Endothelial cell of umbilical vein (primary cell): ENCODE results near the gene EVC. TPM values are rescaled to one million over a fixed set of nuclear protein-coding genes. Genes with fewer than 3 reads are reported as not detected.

Experiments
- BruUV-seq: library from RNA; stranded (reverse); fragments of 400-500 nt; replicated peaks from 2 replicates; lab custom pipeline; 2021; lab: Mats Ljungman, UMichigan
- CTCF ChIA-PET: fragments of 300-600, 350-600 bp; sonication (Branson Sonifier 250); formaldehyde crosslinking; loops from one replicate; lab custom pipeline; 2021; ENCODE audit warnings: antibody characterized with exemption, inconsistent platforms; lab: Charles Lee
- POLR2A ChIA-PET: fragments of 300-600, 350-600 bp; sonication (Branson Sonifier 250); formaldehyde crosslinking; loops from one replicate; lab custom pipeline; 2021; ENCODE audit warnings: antibody characterized with exemption, inconsistent platforms; lab: Charles Lee
- DNase-seq: peaks from one replicate; pipeline ENCODE4 v3.0.0-alpha.2; 2011; ENCODE audit warnings: low read depth, low spot score
- FAIRE-seq: peaks from 2 replicates; lab custom pipeline; 2011; peaks lifted over from hg19 to GRCh38; lab: Jason Lieb, UNC
- H2AFZ ChIP-seq: 2 replicates; pipeline ENCODE4 v1.6.0; 2012; ENCODE audit warnings: low read depth, low read length, control low read depth, inconsistent platforms
- H3K27ac ChIP-seq: 2 replicates; pipeline ENCODE4 v1.5.1; 2011; ENCODE audit warnings: low read depth, mild to moderate bottlenecking, control low read depth, low read length, moderate library complexity; ENCODE audit not compliant: insufficient read depth
- H3K27me3 ChIP-seq, 2 experiments: 2 replicates each; pipeline versions ENCODE4 v1.6.0 to v1.6.1; 2011; ENCODE audit warnings: low read length in 2 of 2, mixed read lengths in 1 of 2; ENCODE audit not compliant: control insufficient read depth in 2 of 2, insufficient read depth in 2 of 2
- H3K36me3 ChIP-seq, 2 experiments: 2 replicates in 1 of 2; 3 replicates in 1 of 2; pipeline ENCODE4 v1.5.1; 2011; ENCODE audit warnings: low read length in 2 of 2, mild to moderate bottlenecking in 1 of 2, moderate library complexity in 1 of 2; ENCODE audit not compliant: control insufficient read depth in 2 of 2, insufficient read depth in 2 of 2; ENCODE audit errors: extremely low read depth in 1 of 2
- H3K4me1 ChIP-seq: 3 replicates; pipeline ENCODE4 v1.5.1; 2011; ENCODE audit warnings: mild to moderate bottlenecking, low read length; ENCODE audit not compliant: control insufficient read depth, insufficient read depth; ENCODE audit errors: extremely low read depth
- H3K4me2 ChIP-seq: 2 replicates; pipeline ENCODE4 v1.6.1; 2011; ENCODE audit warnings: low read length, control low read depth, mixed read lengths; ENCODE audit not compliant: insufficient read depth
- H3K4me3 ChIP-seq, 3 experiments: fragments of 200-600 bp in 1 of 3; sonication (generic), shearing (Covaris generic) in 1 of 3; replicated peaks in 1 of 3; 2 replicates each; pipeline ENCODE4 v1.5.1; 2011 to 2016; ENCODE audit warnings: control low read depth in 3 of 3, low read length in 3 of 3, mild to moderate bottlenecking in 2 of 3, inconsistent platforms in 1 of 3, low read depth in 1 of 3, moderate library complexity in 1 of 3; ENCODE audit not compliant: insufficient read depth in 1 of 3
- H3K79me2 ChIP-seq: 2 replicates; pipeline ENCODE4 v1.6.0; 2012; ENCODE audit warnings: low read length, inconsistent platforms; ENCODE audit not compliant: control insufficient read depth, insufficient read depth
- H3K9ac ChIP-seq: replicated peaks from 2 replicates; pipeline ENCODE3; 2011; ENCODE audit warnings: low read length, control low read depth; ENCODE audit not compliant: insufficient read depth; ENCODE audit errors: extremely low read depth
- H3K9me1 ChIP-seq: replicated peaks from 3 replicates; pipeline ENCODE4 v1.6.0; 2011; ENCODE audit warnings: mild to moderate bottlenecking, low read length; ENCODE audit not compliant: control insufficient read depth, insufficient read depth; ENCODE audit errors: extremely low read depth
- H3K9me3 ChIP-seq: replicated peaks from 2 replicates; pipeline ENCODE4 v1.5.1; 2012; ENCODE audit warnings: low read length, inconsistent platforms; ENCODE audit not compliant: control insufficient read depth, insufficient read depth
- H4K20me1 ChIP-seq: replicated peaks from 2 replicates; pipeline ENCODE3; 2011; ENCODE audit warnings: mild to moderate bottlenecking, low read length; ENCODE audit not compliant: control insufficient read depth, insufficient read depth; ENCODE audit errors: extremely low read depth
- GATA2 ChIP-seq: IDR thresholded peaks from 2 replicates; pipeline ENCODE4 v1.7.0; 2011; ENCODE audit warnings: low read depth, mild to moderate bottlenecking, moderate library complexity, mixed read lengths, low read length; ENCODE audit not compliant: insufficient read length, insufficient read depth
- JUN ChIP-seq: IDR thresholded peaks from 2 replicates; pipeline ENCODE4 v1.6.1; 2011; ENCODE audit warnings: borderline replicate concordance, low read depth; ENCODE audit not compliant: insufficient read length, insufficient read depth
- POLR2A ChIP-seq: IDR thresholded peaks from 2 replicates; pipeline ENCODE4 v1.6.1; 2012; ENCODE audit warnings: low read depth, mild to moderate bottlenecking, control low read depth, low read length
- dilution Hi-C: fragments of 300-500 bp; cut with MboI; formaldehyde crosslinking; loops from one replicate; pipeline ENCODE4 v1.15.0; 2019; ENCODE audit warnings: low sequenced_read_pairs; ENCODE audit not compliant: extremely low pct_ligation_motif_present
- intact Hi-C: fragments of 100-400 bp; cut with micrococcal nuclease; formaldehyde crosslinking; loops from one replicate; pipeline ENCODE4 v1.10.0; 2022
- polyA plus RNA-seq, 4 experiments: library from polyadenylated mRNA; depleted of rRNA in 3 of 4; stranded (reverse) in 3 of 4; unstranded in 1 of 4; fragments of >200 nt; gene quantifications; 2 replicates each; pipeline versions ENCODE4 v1.2.1 to v1.2.3, GENCODE V29; 2011 to 2012; ENCODE audit warnings: missing spikeins in 1 of 4
- total RNA-seq: library from RNA; stranded (reverse); gene quantifications from 2 replicates; pipeline ENCODE4 v1.2.3, GENCODE V29; 2021

EVC gene
- total and polyA plus RNA-seq, 2 donors (not counting 3 experiments of a cell fraction or from before 2014, with no cell fraction given) = 6.3 to 31.6 TPM

- Histone ChIP-seq H3K79me2 (no peaks in the 10 kb centered on the region), H3K27ac (no peak overlapping the region), H2AFZ (no peak overlapping the region), H3K9me3 (no peaks in the 10 kb centered on the region), H3K27me3 (no peaks in the 10 kb centered on the region), H3K36me3 (peaks cover 5 to 18% of the 10 kb centered on the region in 2 experiments), H3K4me2 (no peak overlapping the region), H3K4me3 (no peak overlapping the region), H3K9me1 (no peaks in the 10 kb centered on the region), H3K4me1 (no peaks in the 10 kb centered on the region), H4K20me1 (no peaks in the 10 kb centered on the region), H3K9ac (no peak overlapping the region)
- POLR2A ChIA-PET = no interaction called here
- intact Hi-C loops (no loop called here), dilution Hi-C loops (no loop called here)
- CTCF ChIA-PET = interaction anchor here (0.7 to 1.7 kb wide), 5 partner anchors 32 to 377 kb away, joined by 3 to 6 read pairs (median 3); partner anchors contain the start of gene EVC2
- BruUV-seq = no TSS peak
- FAIRE-seq = peak; percentile 71
- peak; percentile 56 for DNase-seq
- peak; percentile 11 for TF ChIP-seq JUN
- TF ChIP-seq GATA2 = no peak
Measured at GRCh38 chr4:5785806-5786680, 75.0 kb downstream of the EVC start.

DNA sequence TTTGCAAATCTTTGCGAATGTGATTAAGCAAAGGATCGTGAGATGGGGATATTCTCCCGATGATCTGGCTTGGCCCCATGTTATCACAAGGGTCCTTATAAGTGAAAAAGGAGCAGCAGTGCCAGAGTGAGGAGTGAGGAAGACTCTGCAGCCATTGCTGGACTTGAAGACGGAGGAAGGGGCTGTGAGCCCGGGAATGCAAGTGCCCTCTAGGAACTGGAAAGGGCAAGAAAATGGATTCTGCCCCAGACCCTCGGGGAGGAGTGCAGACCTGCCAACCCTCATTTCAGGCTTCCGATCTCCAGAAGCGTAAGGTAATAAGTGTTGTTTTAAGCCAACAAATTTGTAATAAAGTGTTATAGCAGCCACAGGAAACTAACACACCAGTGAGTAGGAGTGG lies 76.3 kb downstream of the EVC start:
- Histone ChIP-seq H3K79me2 (no peaks in the 10 kb centered on the region), H3K4me1 (no peaks in the 10 kb centered on the region), H3K9ac (no peak overlapping the region), H4K20me1 (no peaks in the 10 kb centered on the region), H3K4me2 (no peak overlapping the region), H3K27me3 (no peaks in the 10 kb centered on the region), H3K4me3 (no peak overlapping the region), H3K27ac (no peak overlapping the region), H2AFZ (no peak overlapping the region), H3K36me3 (peaks cover 5 to 18% of the 10 kb centered on the region in 2 experiments), H3K9me3 (no peaks in the 10 kb centered on the region), H3K9me1 (no peaks in the 10 kb centered on the region)
- dilution Hi-C loops (no loop called here), intact Hi-C loops (no loop called here)
- CTCF ChIA-PET = interaction anchor here (0.7 to 1.7 kb wide), 4 partner anchors 33 to 513 kb away, joined by 3 to 6 read pairs (median 4); partner anchors contain the start of gene EVC2
- POLR2A ChIA-PET = no interaction called here
- no TSS peak for BruUV-seq
- TF ChIP-seq POLR2A = no peak
- FAIRE-seq (no peak), DNase-seq (no peak)
